Stimulated activated CD8-positive, alpha-beta memory T cell treated with anti-CD3 and anti-CD28 coated beads, Interleukin-7, amount 100 ng/mL, for 48 hours (primary cell): ENCODE measurements around the gene HOXB7.

ENCODE experiments used
- DNase-seq, 2 donors: peaks; one replicate each; pipeline ENCODE4 v3.0.0-alpha.2; 2020; ENCODE audit warnings: low read depth in 1 of 2; ENCODE audit errors: extremely low read depth in 1 of 2

The HOXB7 gene

DNA sequence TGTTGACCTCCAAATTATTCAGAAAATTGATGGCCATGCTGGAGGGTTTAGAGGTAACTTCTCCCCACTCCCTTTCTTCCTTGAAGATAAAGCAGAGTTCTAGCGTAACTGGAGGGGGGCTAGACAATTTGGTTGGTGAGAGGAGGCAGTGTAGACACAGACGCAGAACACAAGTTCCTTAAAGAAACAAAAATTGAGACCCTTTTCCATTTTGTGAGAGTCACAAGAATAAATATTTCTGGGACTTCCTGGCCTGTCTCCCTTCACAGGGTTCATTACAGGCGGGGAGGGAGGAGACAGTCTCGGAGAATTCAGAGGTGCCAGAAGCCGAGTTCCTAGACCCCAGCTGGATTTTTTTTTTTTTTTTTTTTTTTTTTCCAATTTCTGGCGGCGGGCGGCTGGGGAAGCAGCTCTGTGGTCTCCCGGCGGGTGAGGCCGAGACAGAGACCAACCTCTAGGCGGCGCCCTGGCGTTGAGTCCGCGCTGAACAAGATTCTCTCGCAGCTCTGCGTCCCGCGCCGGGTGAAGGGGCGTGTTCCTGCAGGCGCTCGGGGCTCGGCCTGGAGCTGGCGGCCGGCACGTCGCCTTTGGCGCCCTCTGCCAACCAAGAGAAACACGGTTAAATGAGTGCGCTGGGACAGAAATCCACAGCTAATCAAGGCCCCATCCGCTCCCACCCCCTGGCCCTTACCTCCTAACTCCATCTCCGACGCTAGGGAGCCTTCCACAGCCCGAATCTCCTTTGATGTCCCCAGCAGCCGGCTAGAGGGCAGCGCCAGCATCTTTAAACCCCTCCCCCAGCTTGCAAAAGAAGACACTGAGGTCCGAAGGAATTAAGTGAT is 25.6 kb upstream of the HOXB7 start:
- DNase-seq = peak; percentile 75 to 76

DNA sequence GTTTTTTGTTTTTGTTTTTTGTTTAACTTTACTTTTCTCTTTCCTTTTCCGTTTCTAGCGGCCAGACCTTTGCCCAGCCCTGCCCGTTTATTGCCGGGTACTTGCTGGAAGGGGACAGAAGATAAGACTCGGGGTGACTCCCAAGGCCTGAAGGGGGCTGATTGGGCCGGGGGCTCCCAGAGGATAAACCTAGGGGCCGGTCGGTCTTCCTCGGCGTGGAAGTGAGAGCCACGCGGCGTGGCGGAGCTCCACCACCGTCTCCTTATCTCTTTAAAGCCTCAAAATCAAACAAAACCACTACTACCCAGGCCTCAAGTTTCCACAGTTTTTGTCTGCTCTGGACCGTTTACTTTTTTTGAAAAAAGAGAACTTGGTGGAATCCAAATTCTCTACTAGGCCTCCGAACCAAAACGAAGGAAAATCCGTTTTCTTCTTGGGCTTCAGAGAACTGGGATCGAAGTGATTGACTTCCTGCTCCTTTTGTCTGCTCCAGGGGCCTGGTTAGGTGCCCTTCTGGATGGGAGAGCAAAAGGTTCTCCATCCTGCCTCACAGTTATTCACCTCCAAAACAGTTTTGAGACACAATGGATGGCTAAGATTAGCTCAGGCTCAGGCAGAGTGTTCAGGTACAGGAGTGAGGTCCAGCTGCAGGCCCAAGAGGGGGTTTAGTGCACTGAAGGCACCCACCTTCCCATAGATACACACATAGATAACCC is 23.8 kb upstream of the HOXB7 start:
- DNase-seq = no peak

DNA sequence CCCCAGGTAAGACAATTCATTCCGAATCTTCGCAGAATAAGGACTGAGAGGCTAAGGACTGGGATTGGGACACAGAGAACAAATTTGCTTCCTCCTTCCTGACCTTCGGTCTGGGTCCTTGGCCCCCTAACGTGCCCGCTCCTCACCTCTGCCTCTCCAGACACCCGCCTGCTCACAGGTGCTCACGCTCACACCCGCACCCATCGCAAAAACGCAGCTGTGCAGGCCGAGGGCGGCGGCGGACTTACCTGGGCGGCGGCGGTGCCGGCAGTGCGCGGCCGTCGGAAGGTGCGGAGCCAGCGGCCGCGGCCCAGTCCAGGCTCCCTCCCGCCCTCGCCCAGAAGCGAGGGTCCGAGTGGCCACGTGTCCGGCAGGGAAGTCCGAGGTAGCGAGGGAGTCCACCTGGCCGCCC is 22.5 kb upstream of the HOXB7 start:
- no peak for DNase-seq

DNA sequence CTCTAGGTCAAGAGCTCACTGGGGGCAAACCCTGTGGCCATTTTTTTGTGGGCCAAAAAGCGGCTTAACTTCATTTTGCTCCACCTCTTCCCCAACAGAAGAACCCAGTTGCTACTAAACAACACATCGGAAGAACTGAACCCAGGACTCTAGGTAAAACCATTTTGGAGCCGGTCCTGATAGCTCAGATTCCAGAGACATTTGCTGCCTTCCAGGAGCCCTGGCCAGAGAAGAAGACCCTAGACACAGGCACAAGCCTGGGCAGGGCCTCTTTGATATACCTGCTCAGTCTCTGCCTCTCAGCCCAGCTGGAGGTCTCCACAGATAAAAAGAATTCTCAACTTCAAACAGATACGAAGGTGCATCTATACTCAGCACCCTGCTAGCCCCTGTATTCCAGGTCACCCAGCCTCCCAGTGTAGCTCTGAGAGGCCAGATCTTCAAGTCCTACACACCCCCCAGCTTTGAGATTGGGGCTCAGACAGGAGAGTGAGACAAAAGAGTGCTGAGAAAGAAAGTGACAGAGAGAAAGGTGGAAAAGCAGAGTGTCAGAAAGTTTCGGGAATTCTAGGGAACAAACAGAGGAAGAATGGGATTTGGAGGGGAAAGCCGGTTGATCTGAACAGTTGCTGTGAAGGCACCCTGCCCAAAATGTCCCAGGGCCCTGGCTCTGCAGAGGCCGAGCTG is 21.9 kb upstream of the HOXB7 start:
- DNase-seq = no peak

- DNase-seq = no peak
Observed at GRCh38 chr17:48631693-48632578, 21.1 kb upstream of the HOXB7 start.

DNA sequence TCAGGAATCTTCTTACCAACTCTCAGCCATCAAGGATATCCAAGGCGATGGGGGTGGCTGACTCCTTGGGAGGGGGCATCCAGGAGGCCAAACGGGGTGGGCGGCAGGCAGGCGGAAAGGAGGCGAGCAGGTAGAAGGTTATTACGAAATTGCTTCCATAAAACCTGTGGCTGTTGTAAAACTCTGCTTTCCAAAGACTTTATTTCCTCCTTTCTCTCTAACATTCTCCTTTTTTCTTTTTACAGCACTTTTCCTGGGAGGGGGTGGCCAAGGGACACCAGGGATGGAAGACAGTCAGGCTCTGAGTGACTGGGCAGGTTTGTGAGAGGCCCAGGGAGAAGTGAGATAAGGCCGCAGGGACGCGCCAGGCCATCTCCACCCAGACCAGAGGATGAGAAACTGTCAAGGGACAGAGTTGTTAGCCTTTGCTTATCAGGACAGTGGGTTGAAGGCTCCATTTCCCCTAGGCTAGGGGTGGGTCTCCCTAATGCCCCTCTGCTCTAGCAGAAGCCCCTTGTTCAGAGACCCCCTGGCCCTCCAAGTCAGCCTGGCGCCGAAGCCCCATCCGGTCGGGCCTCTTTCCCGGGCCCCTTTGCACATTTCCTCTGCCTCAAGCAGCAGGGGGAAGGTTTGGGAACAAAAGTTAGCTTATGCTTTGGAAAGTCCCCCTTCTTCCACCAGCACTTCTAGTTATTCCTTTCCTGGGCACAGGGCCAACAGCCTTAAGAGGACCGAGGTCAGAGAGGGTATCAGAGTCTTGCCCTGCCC is 20.3 kb upstream of the HOXB7 start:
- DNase-seq = no peak

GRCh38 chr17:48630009-48630924 is 19.4 kb upstream of the HOXB7 start:
- no peak for DNase-seq

- DNase-seq = no peak
Observed at GRCh38 chr17:48629411-48629759, 18.6 kb upstream of the HOXB7 start.

- DNase-seq = no peak
Observed at GRCh38 chr17:48628649-48629410, 18.0 kb upstream of the HOXB7 start.

DNA sequence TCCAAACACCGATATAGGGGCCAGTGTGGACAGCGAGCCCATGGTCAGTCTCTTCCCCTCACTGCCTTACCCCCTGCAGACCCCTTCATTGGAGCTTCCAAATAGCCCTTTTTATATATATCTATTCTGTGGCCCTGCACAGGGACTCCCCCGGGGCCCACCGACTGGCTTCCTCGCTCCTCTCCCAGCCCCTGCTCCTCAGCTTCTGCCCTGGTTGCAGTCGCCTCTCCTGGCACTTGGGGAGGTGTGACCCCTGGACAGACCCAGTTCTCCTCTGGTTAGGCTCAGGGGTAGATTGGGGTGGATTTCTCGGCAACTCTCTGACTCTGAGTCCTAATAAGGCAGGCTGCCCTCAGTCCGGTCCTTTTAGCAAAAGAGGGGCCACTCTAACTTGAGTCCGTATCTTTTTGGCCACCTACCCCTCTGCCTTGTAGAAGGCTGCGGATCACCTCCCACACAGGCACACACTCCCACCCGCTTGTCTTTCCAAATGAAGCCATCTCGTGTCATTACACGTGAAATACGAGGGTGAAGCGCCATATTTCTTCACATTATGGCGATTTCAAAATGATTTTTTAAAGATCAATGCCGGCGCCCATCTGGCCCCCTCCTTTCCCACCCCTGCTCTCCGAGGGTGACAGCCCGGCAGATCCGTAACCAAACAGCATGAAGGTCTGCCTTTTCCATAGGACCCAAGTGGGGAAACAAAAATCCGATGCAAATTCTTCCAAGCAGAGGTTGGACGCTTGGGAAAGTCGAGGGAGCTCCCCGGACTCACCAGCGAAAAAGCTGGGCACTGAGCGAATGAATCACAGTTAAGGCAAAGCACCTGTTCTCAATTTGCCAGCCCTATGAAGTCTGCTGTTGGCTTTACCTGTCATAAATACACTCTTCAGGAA is 17.1 kb upstream of the HOXB7 start:
- DNase-seq = no peak

GRCh38 chr17:48627118-48627597 is 16.3 kb upstream of the HOXB7 start:
- DNase-seq = no peak

- DNase-seq = no peak
Observed at GRCh38 chr17:48626245-48627117, 15.7 kb upstream of the HOXB7 start, which contains the start of gene HOXB9. TSS of gene HOXB9 (minus strand) at chr17:48626358. CDS start at chr17:48626269, 89 bp downstream.

GRCh38 chr17:48625495-48626244 is 14.9 kb upstream of the HOXB7 start:
- DNase-seq = no peak

DNA sequence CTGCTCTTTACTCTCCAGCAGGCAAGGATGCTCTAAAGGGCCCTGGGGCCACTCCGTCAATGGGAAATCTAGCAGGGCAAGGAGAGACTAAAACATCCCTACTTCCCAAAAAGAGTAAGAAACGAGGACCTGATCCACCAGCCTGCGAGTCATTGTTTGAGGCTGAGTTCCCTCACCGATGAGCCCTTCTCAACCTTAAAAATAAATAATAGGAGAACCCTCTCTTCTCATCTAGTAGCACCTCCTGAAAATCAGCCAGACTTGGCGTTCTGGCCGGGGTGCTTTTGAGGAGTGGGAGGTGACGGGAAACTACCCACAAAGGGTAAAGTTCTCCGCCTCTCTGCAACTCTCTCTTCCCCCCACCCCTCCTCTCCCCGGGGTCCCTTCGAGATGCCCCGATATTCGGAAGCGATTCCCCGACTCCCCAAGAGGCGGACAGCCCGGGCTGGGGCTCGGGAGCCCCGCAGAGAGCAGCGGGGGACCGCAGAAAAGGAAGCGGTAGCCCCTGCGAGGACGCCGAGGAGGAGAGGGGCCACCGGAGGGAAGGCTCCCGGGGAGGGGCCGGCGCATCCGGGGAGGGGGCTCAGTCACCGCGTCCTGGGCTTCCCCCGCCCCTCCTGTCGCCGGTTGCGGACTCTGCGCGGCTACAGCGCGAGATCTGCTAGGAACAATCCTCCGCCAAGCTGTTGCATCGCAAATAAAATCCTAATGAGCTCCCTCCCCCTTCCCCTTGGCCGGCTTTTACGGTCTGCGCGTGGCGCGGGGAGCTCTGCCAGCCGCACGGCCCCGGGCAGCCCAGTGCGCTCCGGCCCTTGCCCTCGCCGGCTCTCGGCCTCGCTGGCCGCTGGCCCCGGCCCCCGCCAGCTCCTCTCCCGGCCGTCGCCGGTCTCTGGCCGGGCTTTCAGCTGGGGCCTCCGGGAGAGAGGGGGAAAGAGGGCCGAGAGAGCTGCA is 14.0 kb upstream of the HOXB7 start:
- DNase-seq = no peak
